Suprapubic skin (tissue), 4 donors: ENCODE results near the gene PNMA6E. TPM values are rescaled to one million over a fixed set of nuclear protein-coding genes. Genes with fewer than 3 reads are reported as not detected.

Experiments
- DNase-seq, 2 donors: peaks; one replicate each; pipeline ENCODE4 v3.0.0-alpha.2; 2019; ENCODE audit warnings: low spot score in 2 of 2
- H3K27ac ChIP-seq: fragments of 200-600 bp; sonication (generic); one replicate; pipeline ENCODE4 v1.5.1; 2019
- H3K27me3 ChIP-seq: fragments of 200-600 bp; sonication (generic); one replicate; pipeline ENCODE4 v1.5.1; 2019
- H3K36me3 ChIP-seq: fragments of 200-600 bp; sonication (generic); one replicate; pipeline ENCODE4 v1.5.1; 2019
- H3K4me1 ChIP-seq: fragments of 200-600 bp; sonication (generic); one replicate; pipeline ENCODE4 v1.5.1; 2019
- H3K4me3 ChIP-seq: fragments of 200-600 bp; sonication (generic); one replicate; pipeline ENCODE4 v1.5.1; 2019; ENCODE audit warnings: mild to moderate bottlenecking
- H3K9me3 ChIP-seq: fragments of 200-600 bp; sonication (generic); one replicate; pipeline ENCODE4 v1.5.1; 2019
- CTCF ChIP-seq, 2 donors: fragments of 200-600 bp in 1 of 2; fragments of 450-650 bp in 1 of 2; sonication (generic) in 1 of 2; IDR thresholded peaks; one replicate each; pipeline ENCODE4 v1.5.1; 2016 to 2019; ENCODE audit warnings: antibody characterized with exemption in 2 of 2, mild to moderate bottlenecking in 1 of 2, moderate library complexity in 1 of 2
- EP300 ChIP-seq: sonication (generic); formaldehyde crosslinking; IDR thresholded peaks from one replicate; pipeline ENCODE4 v1.6.1; 2017; ENCODE audit warnings: antibody characterized with exemption
- POLR2A ChIP-seq, 2 donors: fragments of 450-650 bp; IDR thresholded peaks; one replicate each; pipeline ENCODE4 v1.6.1; 2017; ENCODE audit warnings: antibody characterized with exemption in 2 of 2, mild to moderate bottlenecking in 2 of 2, moderate library complexity in 2 of 2
- POLR2AphosphoS5 ChIP-seq, 3 donors: sonication (generic); formaldehyde crosslinking; IDR thresholded peaks; one replicate each; pipeline ENCODE4 v1.6.1; 2017; ENCODE audit warnings: antibody characterized with exemption in 3 of 3
- WGBS: methylation state at CpG from one replicate; pipeline ENCODE4 v1.1.5; 2018; 5-methylcytosine and 5-hydroxymethylcytosine counted together
- total RNA-seq, 4 donors: library from RNA; depleted of rRNA; stranded (reverse); fragments of >200 nt; gene quantifications; one replicate each; pipeline ENCODE4 v1.1.0, GENCODE V29; 2016

Gene PNMA6E
- total RNA-seq, 4 donors from 2014 or later: 0.29 TPM; not detected in 3

GRCh38 chrX:153400146-153401132 lies 711 bp downstream of the PNMA6E start:
- Histone ChIP-seq H3K36me3 (no peaks in the 10 kb centered on the region), H3K27me3 (no peaks in the 10 kb centered on the region), H3K4me3 (no peak overlapping the region), H3K4me1 (no peaks in the 10 kb centered on the region), H3K9me3 (no peaks in the 10 kb centered on the region), H3K27ac (no peak overlapping the region)
- DNase-seq: no peak
- TF ChIP-seq CTCF (IDR thresholded peaks at IDR 0.05) (peak; percentile 36 to 51), POLR2AphosphoS5 (IDR thresholded peaks at IDR 0.05) (no peak)
- 81% methylated on average over 37 of the region's 60 CpGs for WGBS

DNA sequence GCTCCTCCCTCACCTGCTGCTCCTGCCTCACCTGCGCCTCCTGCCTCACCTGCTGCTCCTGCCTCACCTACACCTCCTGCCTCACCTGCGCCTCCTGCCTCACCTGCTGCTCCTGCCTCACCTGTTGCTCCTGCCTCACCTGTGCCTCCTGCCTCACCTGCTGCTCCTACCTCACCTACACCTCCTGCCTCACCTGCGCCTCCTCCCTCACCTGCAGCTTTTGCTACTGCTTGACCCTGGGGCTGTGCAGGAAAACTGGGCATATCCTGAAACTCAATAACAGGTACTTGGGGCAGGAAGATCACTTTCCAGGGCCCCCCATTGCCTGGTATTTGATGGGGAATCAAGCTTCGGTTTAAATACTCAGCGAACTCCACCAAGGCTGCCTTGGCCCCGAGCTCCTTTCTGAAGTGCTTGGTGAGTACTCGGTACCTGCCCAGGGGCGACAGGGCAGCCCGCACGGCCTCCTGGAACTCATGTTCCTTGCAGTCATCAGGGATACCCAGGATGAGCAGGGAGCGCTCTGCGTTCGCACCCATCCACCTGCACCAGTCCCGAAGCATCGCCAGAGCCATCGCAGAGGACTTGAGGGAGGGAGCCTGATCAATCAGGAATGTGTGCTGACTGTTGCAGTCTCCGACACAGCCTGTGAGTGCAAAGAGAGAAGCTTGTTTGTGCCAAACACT lies 2.7 kb downstream of the PNMA6E start:
- Histone ChIP-seq H3K4me1 (no peaks in the 10 kb centered on the region), H3K9me3 (no peaks in the 10 kb centered on the region), H3K4me3 (no peak overlapping the region), H3K27ac (no peak overlapping the region), H3K36me3 (no peaks in the 10 kb centered on the region), H3K27me3 (no peaks in the 10 kb centered on the region)
- TF ChIP-seq POLR2AphosphoS5 (IDR thresholded peaks at IDR 0.05): no peak
- TF ChIP-seq EP300: no peak
- no peak for TF ChIP-seq CTCF (IDR thresholded peaks at IDR 0.05)
- no peak for TF ChIP-seq POLR2A (IDR thresholded peaks at IDR 0.05)
- WGBS: 86% methylated on average over 17 of the region's 17 CpGs
- no peak for DNase-seq

DNA sequence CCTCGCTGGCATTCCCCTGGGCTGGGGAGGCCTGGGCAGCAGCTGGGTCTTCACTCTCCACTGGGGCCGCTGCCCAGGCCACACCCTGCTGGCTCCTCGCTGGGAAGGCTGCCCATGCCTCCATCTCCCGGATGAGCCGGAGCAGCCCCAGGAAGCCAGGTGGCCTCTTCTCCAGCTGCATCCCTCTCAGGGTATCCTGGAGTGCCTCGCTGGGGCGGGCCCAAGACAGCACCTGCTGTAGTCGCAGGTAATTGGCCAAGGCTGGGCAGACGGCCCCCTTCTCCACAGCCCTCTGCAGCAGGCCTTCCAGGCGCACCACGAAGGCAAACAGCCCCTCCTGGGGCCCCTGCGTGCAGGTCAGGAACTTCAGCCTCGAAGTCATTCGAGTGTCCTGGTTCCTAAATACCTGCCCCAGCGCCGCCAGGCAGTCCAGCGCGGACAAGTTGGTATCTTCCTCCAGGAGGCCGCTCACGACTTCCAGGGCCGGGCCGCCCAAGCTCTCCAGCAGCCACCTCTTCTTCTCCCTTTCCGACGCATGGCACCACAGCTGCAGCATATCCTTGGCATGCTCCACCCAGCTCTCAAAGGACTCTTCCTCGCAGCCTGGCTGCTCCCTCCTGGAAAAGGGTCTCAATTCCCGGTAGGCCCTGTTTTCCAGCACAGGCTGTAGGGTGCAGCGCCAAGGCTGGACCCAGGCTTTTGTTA lies 3.7 kb downstream of the PNMA6E start:
- H3K4me1 ChIP-seq: no peaks in the 10 kb centered on the region
- H3K36me3 ChIP-seq: no peaks in the 10 kb centered on the region
- H3K9me3 ChIP-seq: no peaks in the 10 kb centered on the region
- WGBS: 87% methylated on average over 20 of the region's 27 CpGs
- H3K27ac ChIP-seq: no peak overlapping the region
- H3K4me3 ChIP-seq: no peak overlapping the region
- no peak for DNase-seq
- no peaks in the 10 kb centered on the region for H3K27me3 ChIP-seq
- TF ChIP-seq EP300: no peak
- TF ChIP-seq POLR2AphosphoS5 (IDR thresholded peaks at IDR 0.05): no peak
- no peak for TF ChIP-seq CTCF (IDR thresholded peaks at IDR 0.05)
- TF ChIP-seq POLR2A (IDR thresholded peaks at IDR 0.05): no peak

DNA sequence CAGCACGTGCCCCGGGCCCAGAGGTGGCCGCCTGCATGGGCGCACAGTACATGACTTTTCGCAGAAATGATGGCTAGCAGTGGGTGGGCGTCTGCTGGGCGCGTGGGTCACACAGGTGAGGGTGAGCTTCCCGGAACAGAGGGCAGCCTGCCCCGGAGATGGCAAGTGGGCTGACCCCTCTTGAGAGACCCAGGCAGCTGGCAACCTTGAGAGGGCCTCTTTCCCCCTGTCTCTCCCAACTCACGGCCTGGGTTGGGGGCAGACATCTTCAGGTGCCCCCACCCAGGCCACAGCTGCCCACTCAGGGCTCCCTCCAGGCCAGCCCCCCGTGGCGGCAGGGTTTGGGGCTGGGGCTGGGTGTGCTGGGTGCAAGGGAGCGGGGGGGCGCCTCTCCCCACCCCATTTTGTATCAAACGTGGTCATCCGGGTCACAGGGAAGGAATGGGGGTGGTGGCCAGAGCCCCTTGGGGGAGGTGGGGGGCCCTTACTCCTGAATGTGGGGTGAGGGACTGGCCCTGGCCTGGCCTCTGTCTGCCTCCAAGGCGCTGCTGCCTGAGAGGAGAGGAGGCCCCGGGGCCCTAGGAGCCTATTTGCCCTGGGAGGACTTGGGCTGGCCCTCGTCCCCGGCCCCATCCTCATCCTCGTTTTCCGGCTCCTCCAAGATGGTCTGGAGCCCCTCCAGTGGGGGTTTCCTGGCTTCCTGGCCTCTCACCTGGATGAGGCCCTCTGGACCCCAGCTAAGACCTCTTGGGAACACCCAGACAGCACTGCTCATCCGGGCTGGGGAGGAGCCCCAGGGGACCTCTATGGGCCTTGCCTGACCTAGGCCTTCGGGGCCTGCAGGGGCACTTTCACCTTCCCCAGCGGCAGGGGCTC lies 4.6 kb downstream of the PNMA6E start:
- H3K4me1 ChIP-seq: no peaks in the 10 kb centered on the region
- no peak for DNase-seq
- H3K9me3 ChIP-seq: no peaks in the 10 kb centered on the region
- H3K4me3 ChIP-seq: no peak overlapping the region
- no peak overlapping the region for H3K27ac ChIP-seq
- H3K27me3 ChIP-seq: no peaks in the 10 kb centered on the region
- WGBS: 82% methylated on average over 9 of the region's 26 CpGs
- no peaks in the 10 kb centered on the region for H3K36me3 ChIP-seq
- TF ChIP-seq POLR2A (IDR thresholded peaks at IDR 0.05) (no peak), POLR2AphosphoS5 (IDR thresholded peaks at IDR 0.05) (no peak)
